HEK293 (cell line): ENCODE results near the gene NXPH4.
A peak's percentile ranks its signal among the peaks of the same experiment; 100 is the strongest.

Experiments used
- BCL11B ChIP-seq: fragments of 450-650 bp; formaldehyde crosslinking; IDR thresholded peaks from 2 replicates; pipeline ENCODE4 v1.5.1; 2016; ENCODE audit warnings: low read depth, missing biosample characterization, missing genetic modification characterization
- HOXC10 ChIP-seq: sonication (generic); formaldehyde crosslinking; IDR thresholded peaks from 2 replicates; pipeline ENCODE4 v1.8.1; 2023; ENCODE audit warnings: mild to moderate bottlenecking, missing genetic modification reagents
- MZF1 ChIP-seq: fragments of 450-650 bp; formaldehyde crosslinking; IDR thresholded peaks from 2 replicates; pipeline ENCODE4 v1.5.1; 2017; ENCODE audit warnings: missing biosample characterization, missing genetic modification characterization, borderline replicate concordance
- SP2 ChIP-seq: fragments of 450-650 bp; formaldehyde crosslinking; IDR thresholded peaks from 2 replicates; pipeline ENCODE4 v1.5.1; 2016; ENCODE audit warnings: missing biosample characterization, missing genetic modification characterization
- WT1 ChIP-seq: fragments of 450-650 bp; formaldehyde crosslinking; IDR thresholded peaks from 2 replicates; pipeline ENCODE4 v1.5.1; 2016; ENCODE audit warnings: missing biosample characterization, missing genetic modification characterization
- YY1 ChIP-seq: fragments of 450-650 bp; formaldehyde crosslinking; IDR thresholded peaks from 2 replicates; pipeline ENCODE4 v1.5.1; 2018; ENCODE audit warnings: missing biosample characterization, missing genetic modification characterization
- ZBTB1 ChIP-seq: fragments of 450-650 bp; formaldehyde crosslinking; IDR thresholded peaks from 2 replicates; pipeline ENCODE4 v1.5.1; 2016; ENCODE audit warnings: missing biosample characterization, missing genetic modification characterization
- ZNF121 ChIP-seq: fragments of 450-650 bp; formaldehyde crosslinking; IDR thresholded peaks from 2 replicates; pipeline ENCODE4 v1.5.1; 2016; ENCODE audit warnings: missing biosample characterization, missing genetic modification characterization
- ZNF169 ChIP-seq: fragments of 450-650 bp; formaldehyde crosslinking; IDR thresholded peaks from 2 replicates; pipeline ENCODE4 v1.5.1; 2016; ENCODE audit warnings: missing biosample characterization, missing genetic modification characterization
- ZNF292 ChIP-seq: fragments of 450-650 bp; formaldehyde crosslinking; IDR thresholded peaks from 2 replicates; pipeline ENCODE4 v1.5.1; 2016; ENCODE audit warnings: low read depth, missing biosample characterization, missing genetic modification characterization, borderline replicate concordance
- ZNF335 ChIP-seq: fragments of 450-650 bp; formaldehyde crosslinking; conservative IDR thresholded peaks from 2 replicates; pipeline ENCODE4 v1.5.1; 2016; ENCODE audit warnings: missing biosample characterization, missing genetic modification characterization
- ZNF37A ChIP-seq: fragments of 450-650 bp; IDR thresholded peaks from 2 replicates; pipeline ENCODE4 v1.5.1; 2018; ENCODE audit warnings: missing biosample characterization, missing genetic modification characterization
- ZNF404 ChIP-seq: fragments of 450-650 bp; formaldehyde crosslinking; IDR thresholded peaks from 2 replicates; pipeline ENCODE4 v1.5.1; 2017; ENCODE audit warnings: missing biosample characterization, missing genetic modification characterization
- ZNF433 ChIP-seq: fragments of 450-650 bp; formaldehyde crosslinking; IDR thresholded peaks from 2 replicates; pipeline ENCODE4 v1.5.1; 2016; ENCODE audit warnings: missing biosample characterization, missing genetic modification characterization, low read depth
- ZNF510 ChIP-seq: fragments of 450-650 bp; formaldehyde crosslinking; IDR thresholded peaks from 2 replicates; pipeline ENCODE4 v1.5.1; 2018; ENCODE audit warnings: mild to moderate bottlenecking, missing genetic modification characterization, missing biosample characterization; ENCODE audit not compliant: insufficient replicate concordance
- ZNF558 ChIP-seq: fragments of 450-650 bp; formaldehyde crosslinking; IDR thresholded peaks from 2 replicates; pipeline ENCODE4 v1.5.1; 2016; ENCODE audit warnings: missing biosample characterization, missing genetic modification characterization
- ZNF623 ChIP-seq: fragments of 450-650 bp; formaldehyde crosslinking; IDR thresholded peaks from 2 replicates; pipeline ENCODE4 v1.5.1; 2016; ENCODE audit warnings: missing biosample characterization, missing genetic modification characterization
- ZNF624 ChIP-seq: fragments of 450-650 bp; formaldehyde crosslinking; IDR thresholded peaks from 2 replicates; pipeline ENCODE4 v1.5.1; 2017; ENCODE audit warnings: missing biosample characterization, missing genetic modification characterization
- ZNF658 ChIP-seq: fragments of 450-650 bp; formaldehyde crosslinking; IDR thresholded peaks from 2 replicates; pipeline ENCODE4; 2016; ENCODE audit warnings: missing biosample characterization, missing genetic modification characterization
- ZNF670 ChIP-seq: fragments of 450-650 bp; formaldehyde crosslinking; IDR thresholded peaks from 2 replicates; pipeline ENCODE4 v1.5.1; 2016; ENCODE audit warnings: missing biosample characterization, missing genetic modification characterization, low read depth
- ZNF707 ChIP-seq: fragments of 450-650 bp; formaldehyde crosslinking; IDR thresholded peaks from 2 replicates; pipeline ENCODE4 v1.5.1; 2016; ENCODE audit warnings: missing biosample characterization, missing genetic modification characterization
- ZNF768 ChIP-seq: fragments of 450-650 bp; formaldehyde crosslinking; IDR thresholded peaks from 2 replicates; pipeline ENCODE4 v1.5.1; 2018; ENCODE audit warnings: missing biosample characterization, mild to moderate bottlenecking, missing genetic modification characterization
- ZNF843 ChIP-seq: fragments of 450-650 bp; formaldehyde crosslinking; IDR thresholded peaks from 2 replicates; pipeline ENCODE4 v1.5.1; 2016; ENCODE audit warnings: missing biosample characterization, missing genetic modification characterization
- ZSCAN23 ChIP-seq: fragments of 450-650 bp; formaldehyde crosslinking; IDR thresholded peaks from 2 replicates; pipeline ENCODE4 v1.5.1; 2016; ENCODE audit warnings: missing biosample characterization, missing genetic modification characterization
- TF ChIP-seq, protein P1 (sequence below): fragments of 450-650 bp; formaldehyde crosslinking; conservative IDR thresholded peaks from 2 replicates; pipeline ENCODE4 v1.5.1; 2016; ENCODE audit warnings: low read depth, missing biosample characterization, missing genetic modification characterization
- TF ChIP-seq, protein P2 (sequence below): fragments of 450-650 bp; formaldehyde crosslinking; IDR thresholded peaks from 2 replicates; pipeline ENCODE4 v1.5.1; 2016; ENCODE audit warnings: missing biosample characterization, missing genetic modification characterization
- TF ChIP-seq, protein P3 (sequence below): fragments of 450-650 bp; formaldehyde crosslinking; IDR thresholded peaks from 2 replicates; pipeline ENCODE4 v1.5.1; 2016; ENCODE audit warnings: missing biosample characterization, missing genetic modification characterization
- TF ChIP-seq, protein P4 (sequence below): fragments of 450-650 bp; formaldehyde crosslinking; IDR thresholded peaks from 2 replicates; pipeline ENCODE4 v1.5.1; 2016; ENCODE audit warnings: missing biosample characterization, missing genetic modification characterization

The NXPH4 gene

DNA sequence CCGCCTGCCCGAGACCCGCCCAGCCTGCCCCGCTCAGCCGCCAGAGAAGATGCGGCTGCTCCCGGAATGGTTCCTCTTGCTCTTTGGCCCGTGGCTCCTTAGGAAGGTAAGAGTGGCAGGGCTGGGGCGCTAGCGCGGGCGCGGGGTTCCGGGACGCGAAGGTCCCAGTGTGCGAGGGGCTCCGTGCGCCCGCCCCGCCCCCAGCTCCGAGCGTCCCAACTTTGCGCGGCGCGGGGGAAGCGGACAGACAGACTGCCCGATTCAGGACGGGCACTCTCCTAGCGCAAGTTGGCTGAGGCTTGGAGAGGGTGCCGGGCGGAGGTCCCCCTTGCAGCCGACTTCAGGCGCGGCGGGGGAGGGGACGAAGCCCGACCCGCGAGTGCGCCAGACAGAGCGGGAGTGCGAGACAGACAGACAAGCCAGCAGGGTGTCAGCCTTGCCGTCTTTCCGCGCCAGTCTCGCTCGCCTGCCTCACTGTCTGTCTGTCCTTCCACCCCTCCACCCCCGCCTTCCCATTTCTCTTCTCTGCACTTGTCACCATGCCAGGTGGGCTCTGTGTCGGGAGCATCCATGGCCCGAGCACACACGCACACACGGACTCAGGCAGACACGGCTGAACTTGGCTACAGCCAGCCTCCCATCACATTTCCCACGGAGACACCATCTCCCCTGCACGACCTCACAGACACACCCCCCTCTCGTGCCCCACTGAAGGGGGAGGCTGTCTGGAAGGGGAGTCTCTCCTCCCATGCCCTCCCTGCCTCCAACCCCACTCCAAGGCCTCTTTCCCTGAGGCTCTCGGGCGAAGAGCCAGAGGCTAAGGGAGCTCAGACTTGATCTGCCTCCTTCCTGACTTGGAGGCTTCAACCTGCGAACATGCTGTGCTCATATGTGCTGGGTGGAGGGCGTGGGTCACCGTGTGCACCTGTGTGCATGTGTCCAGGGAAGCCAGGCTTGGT lies 606 bp downstream of the NXPH4 start (continued):
- TF ChIP-seq ZNF335 (tag by site-specific recombination), result peak; percentile 88
- TF ChIP-seq BCL11B (tag by site-specific recombination), result peak; percentile 26; the same call in 1 of the 2 replicates
- TF ChIP-seq ZNF169 (tag by site-specific recombination), result no peak
- TF ChIP-seq ZSCAN23 (tag by site-specific recombination), result no peak
- TF ChIP-seq HOXC10 (CRISPR knock-in tag), result no peak
- TF ChIP-seq ZNF624 (tag by site-specific recombination), result no peak
- no peak for TF ChIP-seq ZNF433 (tag by site-specific recombination)
- TF ChIP-seq YY1 (tag by site-specific recombination), result no peak
- no peak for TF ChIP-seq ZBTB1
- no peak for TF ChIP-seq ZNF623
- no peak for TF ChIP-seq ZNF404 (tag by site-specific recombination)
- no peak for TF ChIP-seq ZNF37A (tag by site-specific recombination)
- TF ChIP-seq ZNF292 (tag by site-specific recombination), result no peak
- TF ChIP-seq ZNF658 (tag by site-specific recombination), result no peak
- TF ChIP-seq ZNF510 (tag by site-specific recombination), result no peak
- TF ChIP-seq, protein P1, sequence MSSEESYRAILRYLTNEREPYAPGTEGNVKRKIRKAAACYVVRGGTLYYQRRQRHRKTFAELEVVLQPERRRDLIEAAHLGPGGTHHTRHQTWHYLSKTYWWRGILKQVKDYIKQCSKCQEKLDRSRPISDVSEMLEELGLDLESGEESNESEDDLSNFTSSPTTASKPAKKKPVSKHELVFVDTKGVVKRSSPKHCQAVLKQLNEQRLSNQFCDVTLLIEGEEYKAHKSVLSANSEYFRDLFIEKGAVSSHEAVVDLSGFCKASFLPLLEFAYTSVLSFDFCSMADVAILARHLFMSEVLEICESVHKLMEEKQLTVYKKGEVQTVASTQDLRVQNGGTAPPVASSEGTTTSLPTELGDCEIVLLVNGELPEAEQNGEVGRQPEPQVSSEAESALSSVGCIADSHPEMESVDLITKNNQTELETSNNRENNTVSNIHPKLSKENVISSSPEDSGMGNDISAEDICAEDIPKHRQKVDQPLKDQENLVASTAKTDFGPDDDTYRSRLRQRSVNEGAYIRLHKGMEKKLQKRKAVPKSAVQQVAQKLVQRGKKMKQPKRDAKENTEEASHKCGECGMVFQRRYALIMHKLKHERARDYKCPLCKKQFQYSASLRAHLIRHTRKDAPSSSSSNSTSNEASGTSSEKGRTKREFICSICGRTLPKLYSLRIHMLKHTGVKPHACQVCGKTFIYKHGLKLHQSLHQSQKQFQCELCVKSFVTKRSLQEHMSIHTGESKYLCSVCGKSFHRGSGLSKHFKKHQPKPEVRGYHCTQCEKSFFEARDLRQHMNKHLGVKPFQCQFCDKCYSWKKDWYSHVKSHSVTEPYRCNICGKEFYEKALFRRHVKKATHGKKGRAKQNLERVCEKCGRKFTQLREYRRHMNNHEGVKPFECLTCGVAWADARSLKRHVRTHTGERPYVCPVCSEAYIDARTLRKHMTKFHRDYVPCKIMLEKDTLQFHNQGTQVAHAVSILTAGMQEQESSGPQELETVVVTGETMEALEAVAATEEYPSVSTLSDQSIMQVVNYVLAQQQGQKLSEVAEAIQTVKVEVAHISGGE (tag by site-specific recombination), result no peak
- no peak for TF ChIP-seq ZNF558
- TF ChIP-seq ZNF121 (tag by site-specific recombination), result no peak
- TF ChIP-seq WT1 (tag by site-specific recombination), result peak; percentile 98
- no peak for TF ChIP-seq ZNF843
- TF ChIP-seq ZNF707 (tag by site-specific recombination), result no peak
- TF ChIP-seq ZNF670 (tag by site-specific recombination), result no peak
- TF ChIP-seq MZF1 (tag by site-specific recombination), result no peak
- peak; percentile 10; the same call in 1 of the 2 replicates for TF ChIP-seq SP2
- TF ChIP-seq, protein P2, sequence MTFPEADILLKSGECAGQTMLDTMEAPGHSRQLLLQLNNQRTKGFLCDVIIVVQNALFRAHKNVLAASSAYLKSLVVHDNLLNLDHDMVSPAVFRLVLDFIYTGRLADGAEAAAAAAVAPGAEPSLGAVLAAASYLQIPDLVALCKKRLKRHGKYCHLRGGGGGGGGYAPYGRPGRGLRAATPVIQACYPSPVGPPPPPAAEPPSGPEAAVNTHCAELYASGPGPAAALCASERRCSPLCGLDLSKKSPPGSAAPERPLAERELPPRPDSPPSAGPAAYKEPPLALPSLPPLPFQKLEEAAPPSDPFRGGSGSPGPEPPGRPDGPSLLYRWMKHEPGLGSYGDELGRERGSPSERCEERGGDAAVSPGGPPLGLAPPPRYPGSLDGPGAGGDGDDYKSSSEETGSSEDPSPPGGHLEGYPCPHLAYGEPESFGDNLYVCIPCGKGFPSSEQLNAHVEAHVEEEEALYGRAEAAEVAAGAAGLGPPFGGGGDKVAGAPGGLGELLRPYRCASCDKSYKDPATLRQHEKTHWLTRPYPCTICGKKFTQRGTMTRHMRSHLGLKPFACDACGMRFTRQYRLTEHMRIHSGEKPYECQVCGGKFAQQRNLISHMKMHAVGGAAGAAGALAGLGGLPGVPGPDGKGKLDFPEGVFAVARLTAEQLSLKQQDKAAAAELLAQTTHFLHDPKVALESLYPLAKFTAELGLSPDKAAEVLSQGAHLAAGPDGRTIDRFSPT (tag by site-specific recombination), result peak; percentile 56
- TF ChIP-seq, protein P3, sequence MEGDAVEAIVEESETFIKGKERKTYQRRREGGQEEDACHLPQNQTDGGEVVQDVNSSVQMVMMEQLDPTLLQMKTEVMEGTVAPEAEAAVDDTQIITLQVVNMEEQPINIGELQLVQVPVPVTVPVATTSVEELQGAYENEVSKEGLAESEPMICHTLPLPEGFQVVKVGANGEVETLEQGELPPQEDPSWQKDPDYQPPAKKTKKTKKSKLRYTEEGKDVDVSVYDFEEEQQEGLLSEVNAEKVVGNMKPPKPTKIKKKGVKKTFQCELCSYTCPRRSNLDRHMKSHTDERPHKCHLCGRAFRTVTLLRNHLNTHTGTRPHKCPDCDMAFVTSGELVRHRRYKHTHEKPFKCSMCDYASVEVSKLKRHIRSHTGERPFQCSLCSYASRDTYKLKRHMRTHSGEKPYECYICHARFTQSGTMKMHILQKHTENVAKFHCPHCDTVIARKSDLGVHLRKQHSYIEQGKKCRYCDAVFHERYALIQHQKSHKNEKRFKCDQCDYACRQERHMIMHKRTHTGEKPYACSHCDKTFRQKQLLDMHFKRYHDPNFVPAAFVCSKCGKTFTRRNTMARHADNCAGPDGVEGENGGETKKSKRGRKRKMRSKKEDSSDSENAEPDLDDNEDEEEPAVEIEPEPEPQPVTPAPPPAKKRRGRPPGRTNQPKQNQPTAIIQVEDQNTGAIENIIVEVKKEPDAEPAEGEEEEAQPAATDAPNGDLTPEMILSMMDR (tag by site-specific recombination), result no peak
- TF ChIP-seq ZNF768 (tag by site-specific recombination), result no peak
- TF ChIP-seq, protein P4, sequence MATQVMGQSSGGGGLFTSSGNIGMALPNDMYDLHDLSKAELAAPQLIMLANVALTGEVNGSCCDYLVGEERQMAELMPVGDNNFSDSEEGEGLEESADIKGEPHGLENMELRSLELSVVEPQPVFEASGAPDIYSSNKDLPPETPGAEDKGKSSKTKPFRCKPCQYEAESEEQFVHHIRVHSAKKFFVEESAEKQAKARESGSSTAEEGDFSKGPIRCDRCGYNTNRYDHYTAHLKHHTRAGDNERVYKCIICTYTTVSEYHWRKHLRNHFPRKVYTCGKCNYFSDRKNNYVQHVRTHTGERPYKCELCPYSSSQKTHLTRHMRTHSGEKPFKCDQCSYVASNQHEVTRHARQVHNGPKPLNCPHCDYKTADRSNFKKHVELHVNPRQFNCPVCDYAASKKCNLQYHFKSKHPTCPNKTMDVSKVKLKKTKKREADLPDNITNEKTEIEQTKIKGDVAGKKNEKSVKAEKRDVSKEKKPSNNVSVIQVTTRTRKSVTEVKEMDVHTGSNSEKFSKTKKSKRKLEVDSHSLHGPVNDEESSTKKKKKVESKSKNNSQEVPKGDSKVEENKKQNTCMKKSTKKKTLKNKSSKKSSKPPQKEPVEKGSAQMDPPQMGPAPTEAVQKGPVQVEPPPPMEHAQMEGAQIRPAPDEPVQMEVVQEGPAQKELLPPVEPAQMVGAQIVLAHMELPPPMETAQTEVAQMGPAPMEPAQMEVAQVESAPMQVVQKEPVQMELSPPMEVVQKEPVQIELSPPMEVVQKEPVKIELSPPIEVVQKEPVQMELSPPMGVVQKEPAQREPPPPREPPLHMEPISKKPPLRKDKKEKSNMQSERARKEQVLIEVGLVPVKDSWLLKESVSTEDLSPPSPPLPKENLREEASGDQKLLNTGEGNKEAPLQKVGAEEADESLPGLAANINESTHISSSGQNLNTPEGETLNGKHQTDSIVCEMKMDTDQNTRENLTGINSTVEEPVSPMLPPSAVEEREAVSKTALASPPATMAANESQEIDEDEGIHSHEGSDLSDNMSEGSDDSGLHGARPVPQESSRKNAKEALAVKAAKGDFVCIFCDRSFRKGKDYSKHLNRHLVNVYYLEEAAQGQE, result no peak
